Sigmoid colon (tissue), 4 donors: Measurements from ENCODE around the gene TMPRSS4.

Source experiments
- CTCF ChIP-seq, 4 experiments: fragments of 450-650 bp in 3 of 4; fragments of 200-600 bp in 1 of 4; IDR thresholded peaks; one replicate each; pipeline ENCODE4 v1.5.1; 2016 to 2019; ENCODE audit warnings: antibody characterized with exemption in 4 of 4, mild to moderate bottlenecking in 3 of 4, moderate library complexity in 2 of 4
- POLR2A ChIP-seq, 2 donors: fragments of 450-650 bp; IDR thresholded peaks; one replicate each; pipeline ENCODE4 v1.6.1; 2016; ENCODE audit warnings: antibody characterized with exemption in 2 of 2, mild to moderate bottlenecking in 2 of 2, moderate library complexity in 2 of 2
- POLR2AphosphoS5 ChIP-seq, 4 donors: sonication (generic); formaldehyde crosslinking; IDR thresholded peaks; one replicate each; pipeline ENCODE4 v1.6.1; 2017; ENCODE audit warnings: antibody characterized with exemption in 4 of 4

GRCh38 chr11:118081241-118081958 is 4.5 kb downstream of the TMPRSS4 start:
- no peak for TF ChIP-seq CTCF (IDR thresholded peaks at IDR 0.05)
- no peak for TF ChIP-seq POLR2AphosphoS5 (IDR thresholded peaks at IDR 0.05)
- TF ChIP-seq POLR2A (IDR thresholded peaks at IDR 0.05) = no peak
